Mucosa of descending colon (tissue), 3 donors: ENCODE data around the gene OLFM1. TPM values are rescaled to one million over a fixed set of nuclear protein-coding genes. Genes with fewer than 3 reads are reported as not detected.

ENCODE experiments used
- ATAC-seq: fragments of 200-7000 bp; cut with Tn5 transposase; one replicate; pipeline ENCODE4 v1.9.1; 2020; ENCODE audit warnings: mild to moderate bottlenecking, moderate library complexity
- DNase-seq, 3 donors: peaks; one replicate each; pipeline ENCODE4 v3.0.0-alpha.2; 2020
- H3K36me3 ChIP-seq: fragments of 200-600 bp; one replicate; pipeline ENCODE4 v1.8.0; 2021; ENCODE audit warnings: low read depth, mild to moderate bottlenecking
- H3K4me1 ChIP-seq: fragments of 200-600 bp; one replicate; pipeline ENCODE4 v1.8.0; 2021; ENCODE audit warnings: low read depth, mild to moderate bottlenecking
- H3K4me3 ChIP-seq: fragments of 200-600 bp; one replicate; pipeline ENCODE4 v1.8.0; 2021; ENCODE audit warnings: mild to moderate bottlenecking
- H3K9me3 ChIP-seq: fragments of 200-600 bp; one replicate; pipeline ENCODE4 v1.8.0; 2021; ENCODE audit warnings: mild to moderate bottlenecking
- intact Hi-C, 2 donors: fragments of 100-400 bp; cut with DNase I in 1 of 2; cut with micrococcal nuclease in 1 of 2; formaldehyde crosslinking; loops; one replicate each; pipeline versions ENCODE4 v1.11.0 to v1.11.1; 2022; cut with DNase I, micrococcal nuclease
- total RNA-seq, 3 donors: library from RNA; stranded (reverse); fragmentation: NEBNext Ultra II Directional in 2 of 3; extraction: Animal tissue kit (Norgen Biotek cat#: 25700) in 2 of 3; gene quantifications; one replicate each; pipeline versions ENCODE4 v1.2.1 to v1.2.4, GENCODE V29; 2021 to 2023
- TF ChIP-seq, protein P1 (sequence below): fragments of 200-600 bp; IDR thresholded peaks from one replicate; pipeline ENCODE4 v1.8.0; 2022; ENCODE audit warnings: antibody characterized with exemption, mild to moderate bottlenecking
- donor health status: DM: no; HTN: no; CAD: no; lungs with moderate emphysema.
- donor health status: DM: no; HTN: no; CAD: no.
- donor health status: DM: no; HTN: yes; CAD: no.

The OLFM1 gene
- total RNA-seq, 3 donors from 2014 or later, result 4.6 to 17.7 (median 13.9) TPM

DNA sequence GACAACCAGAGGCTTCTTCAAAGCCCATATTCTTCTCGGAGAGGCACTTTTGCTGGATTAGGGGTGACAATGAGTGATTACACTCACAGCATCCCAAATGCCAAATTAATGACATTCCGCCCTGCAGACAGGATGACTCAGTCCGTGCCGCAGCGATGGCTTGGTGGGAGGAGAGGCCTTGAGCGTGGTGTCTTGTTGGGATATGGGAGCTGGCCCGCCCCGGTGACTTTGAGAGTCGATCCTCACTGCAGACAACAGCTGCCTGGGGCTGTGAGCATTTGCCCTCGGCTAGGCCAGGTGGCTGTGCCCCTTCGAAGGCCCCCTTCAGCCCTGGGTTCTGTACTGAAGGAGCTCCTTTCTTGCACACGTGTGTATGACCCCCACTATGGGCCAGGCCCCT is 29.8 kb downstream of the OLFM1 start:
- Histone ChIP-seq H3K4me1 (no peaks in the 10 kb centered on the region), H3K9me3 (no peaks in the 10 kb centered on the region), H3K36me3 (no peaks in the 10 kb centered on the region), H3K4me3 (no peak overlapping the region)
- intact Hi-C loops, result no loop called here
- no peak for DNase-seq
- ATAC-seq, result no peak
- TF ChIP-seq, protein P1, sequence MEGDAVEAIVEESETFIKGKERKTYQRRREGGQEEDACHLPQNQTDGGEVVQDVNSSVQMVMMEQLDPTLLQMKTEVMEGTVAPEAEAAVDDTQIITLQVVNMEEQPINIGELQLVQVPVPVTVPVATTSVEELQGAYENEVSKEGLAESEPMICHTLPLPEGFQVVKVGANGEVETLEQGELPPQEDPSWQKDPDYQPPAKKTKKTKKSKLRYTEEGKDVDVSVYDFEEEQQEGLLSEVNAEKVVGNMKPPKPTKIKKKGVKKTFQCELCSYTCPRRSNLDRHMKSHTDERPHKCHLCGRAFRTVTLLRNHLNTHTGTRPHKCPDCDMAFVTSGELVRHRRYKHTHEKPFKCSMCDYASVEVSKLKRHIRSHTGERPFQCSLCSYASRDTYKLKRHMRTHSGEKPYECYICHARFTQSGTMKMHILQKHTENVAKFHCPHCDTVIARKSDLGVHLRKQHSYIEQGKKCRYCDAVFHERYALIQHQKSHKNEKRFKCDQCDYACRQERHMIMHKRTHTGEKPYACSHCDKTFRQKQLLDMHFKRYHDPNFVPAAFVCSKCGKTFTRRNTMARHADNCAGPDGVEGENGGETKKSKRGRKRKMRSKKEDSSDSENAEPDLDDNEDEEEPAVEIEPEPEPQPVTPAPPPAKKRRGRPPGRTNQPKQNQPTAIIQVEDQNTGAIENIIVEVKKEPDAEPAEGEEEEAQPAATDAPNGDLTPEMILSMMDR, result no peak

DNA sequence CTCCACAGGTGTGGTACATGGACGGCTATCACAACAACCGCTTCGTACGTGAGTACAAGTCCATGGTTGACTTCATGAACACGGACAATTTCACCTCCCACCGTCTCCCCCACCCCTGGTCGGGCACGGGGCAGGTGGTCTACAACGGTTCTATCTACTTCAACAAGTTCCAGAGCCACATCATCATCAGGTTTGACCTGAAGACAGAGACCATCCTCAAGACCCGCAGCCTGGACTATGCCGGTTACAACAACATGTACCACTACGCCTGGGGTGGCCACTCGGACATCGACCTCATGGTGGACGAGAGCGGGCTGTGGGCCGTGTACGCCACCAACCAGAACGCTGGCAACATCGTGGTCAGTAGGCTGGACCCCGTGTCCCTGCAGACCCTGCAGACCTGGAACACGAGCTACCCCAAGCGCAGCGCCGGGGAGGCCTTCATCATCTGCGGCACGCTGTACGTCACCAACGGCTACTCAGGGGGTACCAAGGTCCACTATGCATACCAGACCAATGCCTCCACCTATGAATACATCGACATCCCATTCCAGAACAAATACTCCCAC is 32.1 kb downstream of the OLFM1 start:
- no peaks in the 10 kb centered on the region for H3K9me3 ChIP-seq
- H3K4me3 ChIP-seq, result no peak overlapping the region
- H3K36me3 ChIP-seq, result no peaks in the 10 kb centered on the region
- TF ChIP-seq, protein P1, result no peak
- ATAC-seq (no peak), DNase-seq (no peak)
- no peaks in the 10 kb centered on the region for H3K4me1 ChIP-seq
- intact Hi-C loops, result no loop called here

GRCh38 chr9:135120249-135120648 is 32.8 kb downstream of the OLFM1 start:
- ATAC-seq (no peak), DNase-seq (no peak)
- H3K36me3 ChIP-seq, result no peaks in the 10 kb centered on the region
- intact Hi-C loops, result no loop called here
- TF ChIP-seq, protein P1, result no peak
- H3K4me1 ChIP-seq, result no peaks in the 10 kb centered on the region
- no peaks in the 10 kb centered on the region for H3K9me3 ChIP-seq
- no peak overlapping the region for H3K4me3 ChIP-seq

GRCh38 chr9:135122316-135122715 is 34.8 kb downstream of the OLFM1 start:
- no peak overlapping the region for H3K4me3 ChIP-seq
- no peak for ATAC-seq
- DNase-seq, result no peak
- intact Hi-C loops, result no loop called here
- TF ChIP-seq, protein P1, result no peak
- H3K9me3 ChIP-seq, result no peaks in the 10 kb centered on the region
- no peaks in the 10 kb centered on the region for H3K36me3 ChIP-seq
- no peaks in the 10 kb centered on the region for H3K4me1 ChIP-seq

- ATAC-seq (no peak), DNase-seq (no peak)
- intact Hi-C loops, result no loop called here
- TF ChIP-seq, protein P1, result no peak
- no peaks in the 10 kb centered on the region for H3K4me1 ChIP-seq
- H3K36me3 ChIP-seq, result no peaks in the 10 kb centered on the region
- no peak overlapping the region for H3K4me3 ChIP-seq
- no peaks in the 10 kb centered on the region for H3K9me3 ChIP-seq
These were observed 35.8 kb downstream of the OLFM1 start for GRCh38 chr9:135123126-135123772.
